PFSK-1 (cell line): ENCODE measurements around the gene TMEM250.

Experiments
- FOXP2 ChIP-seq: optimal IDR thresholded peaks from 2 replicates; pipeline ENCODE3; 2011; ENCODE audit warnings: borderline replicate concordance, control low read depth, inconsistent platforms; ENCODE audit not compliant: insufficient read depth; ENCODE audit errors: extremely low read length, extremely low read depth
- POLR2AphosphoS5 ChIP-seq: IDR thresholded peaks from 2 replicates; pipeline ENCODE4 v1.6.1; 2012; ENCODE audit warnings: low read depth, mild to moderate bottlenecking, control low read depth, low read length, moderate library complexity
- SIN3A ChIP-seq: IDR thresholded peaks from 2 replicates; pipeline ENCODE4 v1.6.1; 2012; ENCODE audit warnings: mild to moderate bottlenecking, low read length, moderate library complexity, borderline replicate concordance; ENCODE audit not compliant: insufficient read depth
- TAF1 ChIP-seq: IDR thresholded peaks from 2 replicates; pipeline ENCODE4 v1.6.1; 2012; ENCODE audit warnings: low read length, control low read depth, borderline replicate concordance; ENCODE audit not compliant: insufficient read depth
- TF ChIP-seq, protein P1 (sequence below), 2 experiments: IDR thresholded peaks; 2 replicates each; pipeline versions ENCODE4 v1.6.1 to v1.8.0; 2011 to 2012; ENCODE audit warnings: low read depth in 2 of 2, low read length in 2 of 2, control low read depth in 1 of 2, inconsistent platforms in 1 of 2, mild to moderate bottlenecking in 1 of 2, moderate library complexity in 1 of 2; ENCODE audit not compliant: insufficient read depth in 1 of 2

Gene TMEM250

DNA sequence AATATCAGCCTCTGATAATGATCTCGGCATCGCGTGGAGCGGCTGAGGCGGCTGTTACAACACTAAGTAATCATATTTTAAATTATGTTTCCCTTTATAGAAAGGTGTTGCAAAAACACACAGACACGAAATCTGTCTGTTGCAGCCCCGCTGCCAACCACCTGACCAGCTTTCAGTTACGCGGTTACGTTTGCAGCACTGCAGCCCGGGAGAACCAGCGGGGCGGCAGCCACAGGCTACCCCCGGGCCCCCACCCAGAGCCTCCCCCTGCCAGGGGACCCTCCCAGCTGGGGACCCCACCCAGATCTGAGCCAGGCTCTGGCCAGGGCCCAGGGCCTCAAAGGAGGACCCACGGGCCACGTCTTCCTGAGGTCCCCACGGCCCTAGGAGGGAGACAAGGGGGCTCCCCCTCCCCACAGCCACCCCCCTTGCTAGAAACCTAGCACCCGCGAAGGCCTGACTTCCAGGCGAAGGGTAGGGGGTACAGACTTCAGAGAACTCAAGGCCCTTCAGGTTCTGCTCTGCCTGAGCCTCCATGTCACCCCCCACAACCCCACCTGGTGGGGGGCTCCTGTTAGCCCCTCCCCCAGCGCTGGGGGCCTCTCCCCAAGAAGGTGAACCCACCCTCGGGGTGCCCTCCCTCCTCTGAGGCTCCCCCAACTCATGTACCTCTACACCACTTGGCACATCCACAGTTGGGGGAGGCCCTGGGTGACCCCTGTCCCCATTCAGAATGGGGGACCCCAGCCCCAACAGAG is 29.6 kb downstream of the TMEM250 start:
- TF ChIP-seq FOXP2 = no peak
- TF ChIP-seq TAF1 = no peak
- TF ChIP-seq POLR2AphosphoS5 = no peak
- TF ChIP-seq SIN3A = no peak
- TF ChIP-seq, protein P1, sequence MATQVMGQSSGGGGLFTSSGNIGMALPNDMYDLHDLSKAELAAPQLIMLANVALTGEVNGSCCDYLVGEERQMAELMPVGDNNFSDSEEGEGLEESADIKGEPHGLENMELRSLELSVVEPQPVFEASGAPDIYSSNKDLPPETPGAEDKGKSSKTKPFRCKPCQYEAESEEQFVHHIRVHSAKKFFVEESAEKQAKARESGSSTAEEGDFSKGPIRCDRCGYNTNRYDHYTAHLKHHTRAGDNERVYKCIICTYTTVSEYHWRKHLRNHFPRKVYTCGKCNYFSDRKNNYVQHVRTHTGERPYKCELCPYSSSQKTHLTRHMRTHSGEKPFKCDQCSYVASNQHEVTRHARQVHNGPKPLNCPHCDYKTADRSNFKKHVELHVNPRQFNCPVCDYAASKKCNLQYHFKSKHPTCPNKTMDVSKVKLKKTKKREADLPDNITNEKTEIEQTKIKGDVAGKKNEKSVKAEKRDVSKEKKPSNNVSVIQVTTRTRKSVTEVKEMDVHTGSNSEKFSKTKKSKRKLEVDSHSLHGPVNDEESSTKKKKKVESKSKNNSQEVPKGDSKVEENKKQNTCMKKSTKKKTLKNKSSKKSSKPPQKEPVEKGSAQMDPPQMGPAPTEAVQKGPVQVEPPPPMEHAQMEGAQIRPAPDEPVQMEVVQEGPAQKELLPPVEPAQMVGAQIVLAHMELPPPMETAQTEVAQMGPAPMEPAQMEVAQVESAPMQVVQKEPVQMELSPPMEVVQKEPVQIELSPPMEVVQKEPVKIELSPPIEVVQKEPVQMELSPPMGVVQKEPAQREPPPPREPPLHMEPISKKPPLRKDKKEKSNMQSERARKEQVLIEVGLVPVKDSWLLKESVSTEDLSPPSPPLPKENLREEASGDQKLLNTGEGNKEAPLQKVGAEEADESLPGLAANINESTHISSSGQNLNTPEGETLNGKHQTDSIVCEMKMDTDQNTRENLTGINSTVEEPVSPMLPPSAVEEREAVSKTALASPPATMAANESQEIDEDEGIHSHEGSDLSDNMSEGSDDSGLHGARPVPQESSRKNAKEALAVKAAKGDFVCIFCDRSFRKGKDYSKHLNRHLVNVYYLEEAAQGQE (IDR thresholded peaks at IDR 0.05; ENCODE audit: insufficient read depth in 1 of 2, low read depth in 2 of 2, low read length in 2 of 2) = no peak

DNA sequence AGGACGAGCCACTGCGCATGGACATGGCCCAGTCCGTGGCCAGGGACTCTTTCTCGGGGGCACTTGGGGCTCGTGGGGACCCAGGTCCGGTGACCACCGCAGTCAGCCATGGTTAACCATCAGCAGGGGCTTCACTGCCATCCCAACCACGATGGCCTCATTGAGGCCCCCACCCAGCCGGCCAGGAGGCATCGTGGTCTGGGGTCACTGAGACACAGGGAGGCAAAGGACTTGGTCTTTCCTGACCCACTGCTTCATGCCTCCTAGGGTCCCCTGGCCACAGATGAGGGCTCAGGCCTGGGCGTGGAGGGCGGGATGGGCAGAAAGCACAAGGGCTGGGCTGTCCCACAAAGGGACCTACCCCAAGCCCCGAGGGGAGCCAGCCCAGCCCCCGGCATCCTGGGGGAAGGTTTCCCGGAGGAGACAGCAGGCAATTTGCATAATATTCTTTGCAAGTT is 30.2 kb downstream of the TMEM250 start:
- no peak for TF ChIP-seq POLR2AphosphoS5
- TF ChIP-seq, protein P1 (IDR thresholded peaks at IDR 0.05; ENCODE audit: insufficient read depth in 1 of 2, low read depth in 2 of 2, low read length in 2 of 2) = no peak
- no peak for TF ChIP-seq SIN3A
- TF ChIP-seq TAF1 = no peak
- no peak for TF ChIP-seq FOXP2

DNA sequence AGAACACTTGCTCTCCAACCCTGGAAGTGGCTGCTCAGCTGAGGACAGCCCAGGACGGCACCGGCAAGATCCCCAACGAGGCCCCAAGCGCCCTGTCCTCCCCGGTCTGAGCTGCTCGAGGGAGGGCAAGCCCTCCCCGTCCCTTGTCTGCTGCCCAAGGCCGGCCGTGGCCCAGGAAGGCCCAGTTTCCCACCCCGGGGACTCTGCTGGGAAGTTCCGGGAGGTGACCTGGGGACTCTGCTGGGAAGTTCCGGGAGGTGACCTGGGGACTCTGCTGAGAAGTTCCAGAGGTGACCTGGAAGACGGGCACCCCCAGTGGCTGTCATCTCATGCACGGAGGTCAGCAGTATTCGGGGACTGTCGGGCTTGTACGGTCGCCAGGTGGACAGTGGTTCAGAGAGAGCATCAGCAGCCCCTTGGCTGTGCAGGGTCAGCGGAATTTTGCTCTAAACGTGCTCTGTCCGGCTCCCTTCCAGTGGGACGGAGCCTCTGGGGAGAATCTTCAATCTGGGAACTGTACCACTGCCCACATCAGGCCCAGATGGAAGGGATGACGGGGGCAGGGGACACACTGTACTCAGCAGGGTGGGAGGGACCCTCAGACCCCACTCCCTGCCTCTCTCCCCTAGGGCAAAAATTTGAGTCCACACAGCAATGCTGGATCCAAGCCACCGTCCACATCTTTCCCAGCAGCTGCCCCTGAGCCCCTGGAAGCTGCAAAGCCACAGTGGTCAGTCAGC is 30.8 kb downstream of the TMEM250 start:
- TF ChIP-seq FOXP2 (no peak), TAF1 (no peak), SIN3A (no peak), POLR2AphosphoS5 (no peak)
- TF ChIP-seq, protein P1 (IDR thresholded peaks at IDR 0.05; ENCODE audit: insufficient read depth in 1 of 2, low read depth in 2 of 2, low read length in 2 of 2) = no peak

DNA sequence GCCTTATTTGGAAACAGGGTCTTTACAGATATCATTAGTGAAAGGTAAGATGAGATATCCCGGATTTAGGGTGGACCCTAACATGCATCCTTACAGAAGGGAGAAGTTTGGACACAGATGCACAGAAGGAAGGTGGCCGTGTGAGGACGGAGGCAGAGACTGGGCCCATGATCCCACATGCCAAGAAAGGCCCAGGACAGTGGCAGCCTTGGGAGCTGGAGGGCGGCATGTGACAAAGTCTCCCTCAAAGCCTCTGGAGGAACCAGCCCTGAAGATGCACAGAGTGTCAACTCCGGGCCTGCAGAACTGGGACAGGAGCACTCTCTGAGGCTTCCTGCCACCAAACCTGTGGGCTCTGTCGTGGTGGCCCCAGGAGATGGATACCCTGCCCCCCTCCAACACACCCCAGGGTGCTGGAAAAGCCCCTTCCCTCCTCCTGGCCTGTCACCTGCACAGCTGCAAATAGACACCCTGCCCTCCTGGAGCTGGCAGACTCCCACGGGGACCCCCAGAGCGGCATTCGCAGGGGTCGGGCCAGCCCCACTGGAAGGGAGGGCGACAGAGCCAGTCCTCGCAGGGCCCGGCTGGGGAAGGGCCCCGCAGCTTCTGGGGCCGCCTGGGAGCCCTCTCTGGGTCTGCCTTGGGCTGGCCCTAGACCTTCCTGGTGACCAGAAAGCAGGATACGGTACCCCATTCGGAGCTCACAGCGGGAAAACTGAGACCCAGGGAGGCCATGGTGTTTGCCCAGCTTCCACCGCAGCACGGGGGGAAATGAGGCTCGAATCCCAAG is 31.5 kb downstream of the TMEM250 start:
- TF ChIP-seq FOXP2 (no peak), POLR2AphosphoS5 (no peak), TAF1 (no peak), SIN3A (no peak)
- TF ChIP-seq, protein P1 (IDR thresholded peaks at IDR 0.05; ENCODE audit: insufficient read depth in 1 of 2, low read depth in 2 of 2, low read length in 2 of 2) = no peak
